ENCODE results near the gene GEN1.

DNA sequence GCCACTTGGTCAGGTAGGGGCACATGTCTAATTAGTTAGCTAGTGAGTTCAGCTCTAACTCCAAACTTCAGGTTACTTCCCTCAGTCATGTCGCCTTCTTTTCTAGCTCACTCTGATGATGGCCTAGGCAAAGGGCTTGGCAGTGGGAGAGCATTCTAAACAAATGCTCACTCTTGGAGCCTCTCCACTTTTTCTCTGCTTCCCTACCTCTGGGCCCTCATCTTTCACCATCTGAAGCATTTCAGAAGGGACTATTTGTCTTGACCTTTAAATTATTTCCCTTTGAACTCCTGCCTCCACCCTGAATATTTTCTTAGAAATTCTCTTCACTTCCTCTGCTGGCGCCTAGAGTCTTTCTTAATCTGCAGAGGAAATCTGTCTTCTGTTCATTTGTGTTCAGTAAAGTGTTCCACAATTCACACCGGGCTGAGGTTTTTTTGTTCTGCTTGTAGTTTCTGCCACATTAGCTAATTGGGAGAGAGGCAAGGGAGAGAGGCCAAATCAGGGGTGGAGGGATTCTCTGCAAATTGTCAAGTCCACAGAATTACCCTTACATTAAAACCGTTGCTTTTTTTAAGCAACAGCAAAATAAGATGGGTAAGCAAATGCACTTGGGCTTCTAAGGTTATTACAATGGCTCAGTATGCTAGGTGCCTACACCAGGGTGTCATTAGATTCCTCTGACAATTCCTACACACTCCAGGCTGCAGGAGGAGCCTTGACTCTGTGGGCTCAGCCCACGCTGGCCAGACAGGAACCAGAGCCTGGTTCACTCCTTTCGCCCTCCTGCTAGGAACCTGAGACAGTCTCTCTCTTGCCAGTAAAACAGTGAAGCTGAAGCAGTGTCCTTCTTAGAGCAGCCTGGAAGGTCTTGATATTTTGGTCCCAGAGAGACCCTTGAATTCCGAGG lies 67.9 kb downstream of the GEN1 start:
- TF ChIP-seq, protein P1, sequence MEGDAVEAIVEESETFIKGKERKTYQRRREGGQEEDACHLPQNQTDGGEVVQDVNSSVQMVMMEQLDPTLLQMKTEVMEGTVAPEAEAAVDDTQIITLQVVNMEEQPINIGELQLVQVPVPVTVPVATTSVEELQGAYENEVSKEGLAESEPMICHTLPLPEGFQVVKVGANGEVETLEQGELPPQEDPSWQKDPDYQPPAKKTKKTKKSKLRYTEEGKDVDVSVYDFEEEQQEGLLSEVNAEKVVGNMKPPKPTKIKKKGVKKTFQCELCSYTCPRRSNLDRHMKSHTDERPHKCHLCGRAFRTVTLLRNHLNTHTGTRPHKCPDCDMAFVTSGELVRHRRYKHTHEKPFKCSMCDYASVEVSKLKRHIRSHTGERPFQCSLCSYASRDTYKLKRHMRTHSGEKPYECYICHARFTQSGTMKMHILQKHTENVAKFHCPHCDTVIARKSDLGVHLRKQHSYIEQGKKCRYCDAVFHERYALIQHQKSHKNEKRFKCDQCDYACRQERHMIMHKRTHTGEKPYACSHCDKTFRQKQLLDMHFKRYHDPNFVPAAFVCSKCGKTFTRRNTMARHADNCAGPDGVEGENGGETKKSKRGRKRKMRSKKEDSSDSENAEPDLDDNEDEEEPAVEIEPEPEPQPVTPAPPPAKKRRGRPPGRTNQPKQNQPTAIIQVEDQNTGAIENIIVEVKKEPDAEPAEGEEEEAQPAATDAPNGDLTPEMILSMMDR (IDR thresholded peaks at IDR 0.05; ENCODE audit: poor library complexity, severe bottlenecking), result no peak
- no peak for TF ChIP-seq EZH2 (IDR thresholded peaks at IDR 0.05; ENCODE audit: borderline replicate concordance, insufficient read depth, low read length, poor library complexity, severe bottlenecking)
- TF ChIP-seq, protein P2, sequence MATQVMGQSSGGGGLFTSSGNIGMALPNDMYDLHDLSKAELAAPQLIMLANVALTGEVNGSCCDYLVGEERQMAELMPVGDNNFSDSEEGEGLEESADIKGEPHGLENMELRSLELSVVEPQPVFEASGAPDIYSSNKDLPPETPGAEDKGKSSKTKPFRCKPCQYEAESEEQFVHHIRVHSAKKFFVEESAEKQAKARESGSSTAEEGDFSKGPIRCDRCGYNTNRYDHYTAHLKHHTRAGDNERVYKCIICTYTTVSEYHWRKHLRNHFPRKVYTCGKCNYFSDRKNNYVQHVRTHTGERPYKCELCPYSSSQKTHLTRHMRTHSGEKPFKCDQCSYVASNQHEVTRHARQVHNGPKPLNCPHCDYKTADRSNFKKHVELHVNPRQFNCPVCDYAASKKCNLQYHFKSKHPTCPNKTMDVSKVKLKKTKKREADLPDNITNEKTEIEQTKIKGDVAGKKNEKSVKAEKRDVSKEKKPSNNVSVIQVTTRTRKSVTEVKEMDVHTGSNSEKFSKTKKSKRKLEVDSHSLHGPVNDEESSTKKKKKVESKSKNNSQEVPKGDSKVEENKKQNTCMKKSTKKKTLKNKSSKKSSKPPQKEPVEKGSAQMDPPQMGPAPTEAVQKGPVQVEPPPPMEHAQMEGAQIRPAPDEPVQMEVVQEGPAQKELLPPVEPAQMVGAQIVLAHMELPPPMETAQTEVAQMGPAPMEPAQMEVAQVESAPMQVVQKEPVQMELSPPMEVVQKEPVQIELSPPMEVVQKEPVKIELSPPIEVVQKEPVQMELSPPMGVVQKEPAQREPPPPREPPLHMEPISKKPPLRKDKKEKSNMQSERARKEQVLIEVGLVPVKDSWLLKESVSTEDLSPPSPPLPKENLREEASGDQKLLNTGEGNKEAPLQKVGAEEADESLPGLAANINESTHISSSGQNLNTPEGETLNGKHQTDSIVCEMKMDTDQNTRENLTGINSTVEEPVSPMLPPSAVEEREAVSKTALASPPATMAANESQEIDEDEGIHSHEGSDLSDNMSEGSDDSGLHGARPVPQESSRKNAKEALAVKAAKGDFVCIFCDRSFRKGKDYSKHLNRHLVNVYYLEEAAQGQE (IDR thresholded peaks at IDR 0.05; ENCODE audit: borderline replicate concordance), result no peak
- TF ChIP-seq RAD21 (conservative IDR thresholded peaks at IDR 0.05), result no peak
- TF ChIP-seq EP300 (conservative IDR thresholded peaks at IDR 0.05; ENCODE audit: poor library complexity, severe bottlenecking), result no peak
- no peak for TF ChIP-seq POLR2AphosphoS5 (IDR thresholded peaks at IDR 0.05)

All from neural cell (in vitro differentiated cells).